GM23338 (cell line): Measurements from ENCODE around the gene RFC1. TPM values are rescaled to one million over a fixed set of nuclear protein-coding genes. Genes with fewer than 3 reads are reported as not detected.

ENCODE experiments used
- ATAC-seq: fragments of 200-7000 bp; cut with Tn5 transposase; 3 replicates; pipeline ENCODE4 v1.9.1; 2020
- DNase-seq: peaks from one replicate; pipeline ENCODE4 v3.0.0-alpha.2; 2015; ENCODE audit warnings: low spot score
- H2AFZ ChIP-seq: fragments of 200-600 bp; sonication (generic); 2 replicates; pipeline ENCODE4 v1.8.0; 2016; ENCODE audit warnings: antibody characterized with exemption, mild to moderate bottlenecking, moderate library complexity
- H3F3A ChIP-seq: fragments of 200-600 bp; sonication (generic); replicated peaks from 2 replicates; pipeline ENCODE4 v1.8.0; 2017; ENCODE audit warnings: antibody characterized with exemption, mixed run types, low read depth
- H3K27ac ChIP-seq: fragments of 200-600 bp; sonication (generic); 2 replicates; pipeline ENCODE4 v1.6.1; 2016; ENCODE audit warnings: low read depth
- H3K27me3 ChIP-seq: fragments of 200-600 bp; sonication (generic); 2 replicates; pipeline ENCODE4 v1.8.0; 2016; ENCODE audit warnings: mild to moderate bottlenecking, mixed run types, moderate library complexity; ENCODE audit not compliant: insufficient read depth
- H3K36me3 ChIP-seq: fragments of 200-600 bp; sonication (generic); 2 replicates; pipeline ENCODE4 v1.8.0; 2016; ENCODE audit warnings: mild to moderate bottlenecking; ENCODE audit not compliant: insufficient read depth
- H3K4me1 ChIP-seq: fragments of 200-600 bp; sonication (generic); 2 replicates; pipeline ENCODE4 v1.8.0; 2016; ENCODE audit warnings: mild to moderate bottlenecking, moderate library complexity; ENCODE audit not compliant: insufficient read depth
- H3K4me2 ChIP-seq: fragments of 200-600 bp; sonication (generic); 2 replicates; pipeline ENCODE4 v1.7.1; 2017; ENCODE audit warnings: mixed run types
- H3K4me3 ChIP-seq: fragments of 200-600 bp; sonication (generic); 2 replicates; pipeline ENCODE4 v1.6.1; 2016; ENCODE audit warnings: mixed run types
- H3K79me2 ChIP-seq: fragments of 200-600 bp; sonication (generic); replicated peaks from 2 replicates; pipeline ENCODE4 v1.8.0; 2017; ENCODE audit warnings: mild to moderate bottlenecking; ENCODE audit not compliant: insufficient read depth
- H3K9me2 ChIP-seq: fragments of 200-600 bp; sonication (generic); 2 replicates; pipeline ENCODE4 v1.8.0; 2017; ENCODE audit not compliant: insufficient read depth
- H4K20me1 ChIP-seq: fragments of 200-600 bp; sonication (generic); replicated peaks from 2 replicates; pipeline ENCODE4 v1.8.0; 2017; ENCODE audit warnings: mild to moderate bottlenecking; ENCODE audit not compliant: insufficient read depth
- H3K27ac Mint-ChIP-seq: 2 replicates; pipeline ENCODE4 v1.8.0; 2020; ENCODE audit warnings: inconsistent platforms, mild to moderate bottlenecking, moderate library complexity, mixed read lengths
- H3K27me3 Mint-ChIP-seq: 3 replicates; pipeline ENCODE4 v1.8.0; 2022; ENCODE audit warnings: low read depth, mild to moderate bottlenecking, moderate library complexity, mixed read lengths, inconsistent platforms; ENCODE audit not compliant: insufficient read depth, poor library complexity
- H3K36me3 Mint-ChIP-seq: 3 replicates; pipeline ENCODE4 v1.8.0; 2021; ENCODE audit warnings: low read depth, mild to moderate bottlenecking, inconsistent platforms, moderate library complexity, mixed read lengths
- H3K4me1 Mint-ChIP-seq: 3 replicates; pipeline ENCODE4 v1.8.0; 2020; ENCODE audit warnings: mild to moderate bottlenecking, inconsistent platforms, mixed read lengths
- H3K4me3 Mint-ChIP-seq: 3 replicates; pipeline ENCODE4 v1.8.0; 2021; ENCODE audit warnings: moderate library complexity, mild to moderate bottlenecking, inconsistent platforms, mixed read lengths
- H3K9me3 Mint-ChIP-seq: 3 replicates; pipeline ENCODE4 v1.8.0; 2020; ENCODE audit warnings: moderate library complexity, mild to moderate bottlenecking, inconsistent platforms, mixed read lengths
- CREB1 ChIP-seq: fragments of 250-450 bp; sonication (Bioruptor Pico); IDR thresholded peaks from 2 replicates; pipeline ENCODE4 v1.5.0; 2020; ENCODE audit warnings: low read depth, mild to moderate bottlenecking, moderate library complexity
- ETS1 ChIP-seq: IDR thresholded peaks from 2 replicates; pipeline ENCODE4 v1.6.1; 2016; ENCODE audit warnings: antibody characterized with exemption
- EZH2 ChIP-seq: fragments of 200-600 bp; sonication (generic); IDR thresholded peaks from one replicate; pipeline ENCODE4 v1.8.0; 2017; ENCODE audit warnings: antibody characterized with exemption, mild to moderate bottlenecking, low read depth; ENCODE audit not compliant: unreplicated experiment
- EZH2phosphoT487 ChIP-seq: fragments of 200-600 bp; sonication (generic); IDR thresholded peaks from one replicate; pipeline ENCODE4 v1.8.1; 2018; ENCODE audit warnings: antibody characterized with exemption; ENCODE audit not compliant: unreplicated experiment
- JUNB ChIP-seq: IDR thresholded peaks from one replicate; pipeline ENCODE4 v1.6.1; 2016; ENCODE audit warnings: antibody characterized with exemption; ENCODE audit not compliant: unreplicated experiment
- NANOG ChIP-seq: IDR thresholded peaks from 2 replicates; pipeline ENCODE4 v1.6.1; 2016; ENCODE audit warnings: antibody characterized with exemption, borderline replicate concordance
- POLR2AphosphoS5 ChIP-seq: IDR thresholded peaks from 2 replicates; pipeline ENCODE4 v1.6.1; 2016; ENCODE audit warnings: antibody characterized with exemption, low read depth
- REST ChIP-seq: IDR thresholded peaks from one replicate; pipeline ENCODE4 v1.6.1; 2018; ENCODE audit warnings: antibody characterized with exemption; ENCODE audit not compliant: unreplicated experiment
- STAT1 ChIP-seq: IDR thresholded peaks from one replicate; pipeline ENCODE4 v1.6.1; 2016; ENCODE audit warnings: antibody characterized with exemption; ENCODE audit not compliant: unreplicated experiment
- ZNF114 ChIP-seq: fragments of 250-450 bp; sonication (Bioruptor Pico); IDR thresholded peaks from 2 replicates; pipeline ENCODE4 v1.5.0; 2020; ENCODE audit warnings: mild to moderate bottlenecking, moderate library complexity
- ZNF331 ChIP-seq: fragments of 250-450 bp; sonication (Bioruptor Pico); IDR thresholded peaks from 2 replicates; pipeline ENCODE4 v1.5.0; 2020; ENCODE audit warnings: low read depth, mild to moderate bottlenecking, moderate library complexity
- ZNF462 ChIP-seq: fragments of 250-450 bp; sonication (Bioruptor Pico); IDR thresholded peaks from 2 replicates; pipeline ENCODE4 v1.5.0; 2020; ENCODE audit warnings: mild to moderate bottlenecking, moderate library complexity
- polyA plus RNA-seq: library from polyadenylated mRNA; unstranded; fragments of >200 nt; fragmentation: Nextera tagmentation; extraction: Ambion mirVana; gene quantifications from 2 replicates; pipeline ENCODE4 v1.2.1, GENCODE V29; 2016
- total RNA-seq: library from RNA; depleted of rRNA; stranded (reverse); fragments of >200 nt; shearing (Covaris generic); gene quantifications from 2 replicates; pipeline ENCODE4 v1.2.3, GENCODE V29; 2014
- TF ChIP-seq, protein P1 (sequence below), 2 experiments: fragments of 200-600 bp in 1 of 2; sonication (generic) in 1 of 2; conservative IDR thresholded peaks; 2 replicates each; pipeline versions ENCODE4 v1.5.1 to v1.6.1; 2016 to 2017; ENCODE audit warnings: antibody characterized with exemption in 2 of 2, low read depth in 2 of 2, mild to moderate bottlenecking in 2 of 2, moderate library complexity in 1 of 2

Gene RFC1
- total and polyA plus RNA-seq, 2 experiments from 2014 or later: 75.8 to 228 TPM

- ATAC-seq (no peak), DNase-seq (no peak)
- Histone ChIP-seq H3K9me2 (no peaks in the 10 kb centered on the region), H3K27me3 (no peaks in the 10 kb centered on the region), H2AFZ (no peak overlapping the region), H3K4me1 (no peaks in the 10 kb centered on the region), H4K20me1 (no peaks in the 10 kb centered on the region), H3F3A (no peaks in the 10 kb centered on the region), H3K4me2 (no peak overlapping the region), H3K79me2 (no peaks in the 10 kb centered on the region), H3K36me3 (no peaks in the 10 kb centered on the region), H3K4me3 (no peak overlapping the region), H3K27ac (no peak overlapping the region)
- no peak overlapping the region for H3K27ac Mint-ChIP-seq
- H3K36me3 Mint-ChIP-seq: no peaks in the 10 kb centered on the region
- no peaks in the 10 kb centered on the region for H3K4me1 Mint-ChIP-seq
- TF ChIP-seq ETS1 (no peak), POLR2AphosphoS5 (no peak), JUNB (no peak), EZH2 (no peak), STAT1 (no peak), ZNF462 (CRISPR knock-in tag) (no peak), NANOG (no peak), REST (no peak), CREB1 (CRISPR knock-in tag) (no peak), ZNF331 (CRISPR knock-in tag) (no peak), ZNF114 (CRISPR knock-in tag) (no peak), EZH2phosphoT487 (no peak)
- TF ChIP-seq, protein P1, sequence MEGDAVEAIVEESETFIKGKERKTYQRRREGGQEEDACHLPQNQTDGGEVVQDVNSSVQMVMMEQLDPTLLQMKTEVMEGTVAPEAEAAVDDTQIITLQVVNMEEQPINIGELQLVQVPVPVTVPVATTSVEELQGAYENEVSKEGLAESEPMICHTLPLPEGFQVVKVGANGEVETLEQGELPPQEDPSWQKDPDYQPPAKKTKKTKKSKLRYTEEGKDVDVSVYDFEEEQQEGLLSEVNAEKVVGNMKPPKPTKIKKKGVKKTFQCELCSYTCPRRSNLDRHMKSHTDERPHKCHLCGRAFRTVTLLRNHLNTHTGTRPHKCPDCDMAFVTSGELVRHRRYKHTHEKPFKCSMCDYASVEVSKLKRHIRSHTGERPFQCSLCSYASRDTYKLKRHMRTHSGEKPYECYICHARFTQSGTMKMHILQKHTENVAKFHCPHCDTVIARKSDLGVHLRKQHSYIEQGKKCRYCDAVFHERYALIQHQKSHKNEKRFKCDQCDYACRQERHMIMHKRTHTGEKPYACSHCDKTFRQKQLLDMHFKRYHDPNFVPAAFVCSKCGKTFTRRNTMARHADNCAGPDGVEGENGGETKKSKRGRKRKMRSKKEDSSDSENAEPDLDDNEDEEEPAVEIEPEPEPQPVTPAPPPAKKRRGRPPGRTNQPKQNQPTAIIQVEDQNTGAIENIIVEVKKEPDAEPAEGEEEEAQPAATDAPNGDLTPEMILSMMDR (conservative IDR thresholded peaks at IDR 0.05; ENCODE audit: low read depth in 2 of 2): no peak
- H3K27me3 Mint-ChIP-seq: no peaks in the 10 kb centered on the region
- H3K4me3 Mint-ChIP-seq: no peak overlapping the region
- H3K9me3 Mint-ChIP-seq: no peaks in the 10 kb centered on the region
Measured at GRCh38 chr4:39415678-39416283, 49.6 kb upstream of the RFC1 start.
